Erythroblast (primary cell): ENCODE measurements around the gene TLR4.

Experiments used
- GATA1 ChIP-seq: IDR thresholded peaks from 2 replicates; pipeline ENCODE4 v1.6.1; 2011; ENCODE audit warnings: low read depth, mild to moderate bottlenecking, control low read depth, low read length, moderate library complexity
- POLR2A ChIP-seq: IDR thresholded peaks from 2 replicates; pipeline ENCODE4 v1.6.1; 2011; ENCODE audit warnings: mild to moderate bottlenecking, low read length

GRCh38 chr9:117734523-117735314, 30.5 kb downstream of the TLR4 start:
- no peak for TF ChIP-seq POLR2A
- no peak for TF ChIP-seq GATA1
